GM20431 (cell line): ENCODE results near the gene SH3RF3.

ENCODE experiments used
- in situ Hi-C: fragments of 300-500 bp; cut with MseI, MboI; formaldehyde crosslinking; loops from one replicate; pipeline ENCODE4 v1.15.0; 2020; ENCODE audit warnings: low sequenced_read_pairs; ENCODE audit not compliant: unreplicated experiment

Gene SH3RF3

GRCh38 chr2:109411640-109412325, 282.8 kb downstream of the SH3RF3 start:
- in situ Hi-C loops, result no loop called here

GRCh38 chr2:109415581-109416013, 286.6 kb downstream of the SH3RF3 start:
- in situ Hi-C loops, result no loop called here

- in situ Hi-C loops, result no loop called here
Measured at GRCh38 chr2:109417701-109418335, 288.8 kb downstream of the SH3RF3 start.

- in situ Hi-C loops, result no loop called here
Measured at GRCh38 chr2:109418716-109419115, 289.7 kb downstream of the SH3RF3 start.

GRCh38 chr2:109419171-109419756, 290.3 kb downstream of the SH3RF3 start:
- in situ Hi-C loops, result no loop called here

GRCh38 chr2:109419960-109420370, 291.0 kb downstream of the SH3RF3 start:
- in situ Hi-C loops, result no loop called here

- in situ Hi-C loops, result no loop called here
Measured at GRCh38 chr2:109421101-109421500, 292.1 kb downstream of the SH3RF3 start.

GRCh38 chr2:109421642-109422041, 292.6 kb downstream of the SH3RF3 start:
- in situ Hi-C loops, result no loop called here

- in situ Hi-C loops, result no loop called here
Measured at GRCh38 chr2:109422071-109422757, 293.2 kb downstream of the SH3RF3 start.

GRCh38 chr2:109422758-109423500, 293.9 kb downstream of the SH3RF3 start:
- in situ Hi-C loops, result no loop called here

GRCh38 chr2:109423556-109424359, 294.8 kb downstream of the SH3RF3 start:
- in situ Hi-C loops, result no loop called here

GRCh38 chr2:109425411-109425810, 296.4 kb downstream of the SH3RF3 start:
- in situ Hi-C loops, result no loop called here

GRCh38 chr2:109427661-109428091, 298.7 kb downstream of the SH3RF3 start:
- in situ Hi-C loops, result no loop called here

GRCh38 chr2:109428281-109428680, 299.3 kb downstream of the SH3RF3 start:
- in situ Hi-C loops, result no loop called here

- in situ Hi-C loops, result no loop called here
Measured at GRCh38 chr2:109428841-109429566, 300.0 kb downstream of the SH3RF3 start.

- in situ Hi-C loops, result no loop called here
Measured at GRCh38 chr2:109429567-109430328, 300.7 kb downstream of the SH3RF3 start.

GRCh38 chr2:109430329-109430636, 301.3 kb downstream of the SH3RF3 start:
- in situ Hi-C loops, result no loop called here

- in situ Hi-C loops, result no loop called here
Measured at GRCh38 chr2:109432421-109432820, 303.4 kb downstream of the SH3RF3 start.
